Mesothelial cell of epicardium (in vitro differentiated cells): ENCODE data around the gene ZSCAN22. TPM values are rescaled to one million over a fixed set of nuclear protein-coding genes. Genes with fewer than 3 reads are reported as not detected.

ENCODE experiments used
- DNase-seq, 2 experiments: peaks; one replicate each; pipeline ENCODE4 v3.0.0; 2021; ENCODE audit warnings: low spot score in 2 of 2; ENCODE audit not compliant: unreplicated experiment in 2 of 2
- H3K27ac Mint-ChIP-seq: 2 replicates; pipeline ENCODE4 v1.8.0; 2021; ENCODE audit warnings: mixed read lengths
- H3K27me3 Mint-ChIP-seq: 2 replicates; pipeline ENCODE4 v1.8.0; 2021; ENCODE audit warnings: low read depth, mixed read lengths
- H3K36me3 Mint-ChIP-seq: 2 replicates; pipeline ENCODE4 v1.8.0; 2021; ENCODE audit warnings: mixed read lengths
- H3K4me1 Mint-ChIP-seq: 2 replicates; pipeline ENCODE4 v1.8.0; 2021; ENCODE audit warnings: mixed read lengths
- H3K4me3 Mint-ChIP-seq: 2 replicates; pipeline ENCODE4 v1.8.0; 2021; ENCODE audit warnings: mild to moderate bottlenecking, moderate library complexity, mixed read lengths
- H3K9me3 Mint-ChIP-seq: 2 replicates; pipeline ENCODE4 v1.8.0; 2021; ENCODE audit warnings: mixed read lengths
- CTCF ChIP-seq: fragments of 200-600 bp; sonication (generic); IDR thresholded peaks from one replicate; pipeline ENCODE4 v1.5.0; 2021; ENCODE audit warnings: antibody characterized with exemption; ENCODE audit not compliant: unreplicated experiment
- total RNA-seq: library from RNA; stranded (reverse); gene quantifications from 3 replicates; pipeline ENCODE4 v1.2.1, GENCODE V29; 2021

Gene ZSCAN22
- total RNA-seq, 1 donor from 2014 or later, result 3.8 TPM

GRCh38 chr19:58353717-58354477 is 27.1 kb downstream of the ZSCAN22 start:
- Mint-ChIP-seq H3K27me3 (peaks cover 1% of the 10 kb centered on the region), H3K9me3 (no peaks in the 10 kb centered on the region), H3K4me3 (no peak overlapping the region), H3K27ac (no peak overlapping the region), H3K36me3 (peaks cover 4% of the 10 kb centered on the region), H3K4me1 (no peaks in the 10 kb centered on the region)
- TF ChIP-seq CTCF, result no peak
- DNase-seq, result no peak

- Mint-ChIP-seq H3K9me3 (no peaks in the 10 kb centered on the region), H3K27me3 (no peaks in the 10 kb centered on the region), H3K4me1 (no peaks in the 10 kb centered on the region), H3K36me3 (peaks cover 2% of the 10 kb centered on the region), H3K4me3 (no peak overlapping the region), H3K27ac (no peak overlapping the region)
- no peak for DNase-seq
- no peak for TF ChIP-seq CTCF
Observed at GRCh38 chr19:58354478-58355030, 27.8 kb downstream of the ZSCAN22 start.

GRCh38 chr19:58355215-58355796 is 28.5 kb downstream of the ZSCAN22 start:
- no peak for DNase-seq
- no peak for TF ChIP-seq CTCF

GRCh38 chr19:58355908-58356765 is 29.3 kb downstream of the ZSCAN22 start:
- Mint-ChIP-seq H3K4me3 (no peak overlapping the region), H3K4me1 (no peaks in the 10 kb centered on the region), H3K27me3 (no peaks in the 10 kb centered on the region), H3K27ac (no peak overlapping the region), H3K36me3 (no peaks in the 10 kb centered on the region), H3K9me3 (no peaks in the 10 kb centered on the region)
- no peak for TF ChIP-seq CTCF
- DNase-seq, result no peak

More at GRCh38 chr19:58355215-58355796, 28.5 kb downstream of the ZSCAN22 start:
- H3K27me3 Mint-ChIP-seq, result no peaks in the 10 kb centered on the region
- H3K36me3 Mint-ChIP-seq, result no peaks in the 10 kb centered on the region
- H3K9me3 Mint-ChIP-seq, result no peaks in the 10 kb centered on the region
- no peak overlapping the region for H3K4me3 Mint-ChIP-seq
- no peaks in the 10 kb centered on the region for H3K4me1 Mint-ChIP-seq
- no peak overlapping the region for H3K27ac Mint-ChIP-seq

- Mint-ChIP-seq H3K4me1 (peaks cover 6% of the 10 kb centered on the region), H3K4me3 (no peak overlapping the region), H3K27me3 (no peaks in the 10 kb centered on the region), H3K9me3 (no peaks in the 10 kb centered on the region), H3K36me3 (no peaks in the 10 kb centered on the region), H3K27ac (no peak overlapping the region)
- DNase-seq, result no peak
- no peak for TF ChIP-seq CTCF
Observed at GRCh38 chr19:58356766-58357480, 30.1 kb downstream of the ZSCAN22 start.
